ENCODE measurements around the gene SOX21.

Gene SOX21

DNA sequence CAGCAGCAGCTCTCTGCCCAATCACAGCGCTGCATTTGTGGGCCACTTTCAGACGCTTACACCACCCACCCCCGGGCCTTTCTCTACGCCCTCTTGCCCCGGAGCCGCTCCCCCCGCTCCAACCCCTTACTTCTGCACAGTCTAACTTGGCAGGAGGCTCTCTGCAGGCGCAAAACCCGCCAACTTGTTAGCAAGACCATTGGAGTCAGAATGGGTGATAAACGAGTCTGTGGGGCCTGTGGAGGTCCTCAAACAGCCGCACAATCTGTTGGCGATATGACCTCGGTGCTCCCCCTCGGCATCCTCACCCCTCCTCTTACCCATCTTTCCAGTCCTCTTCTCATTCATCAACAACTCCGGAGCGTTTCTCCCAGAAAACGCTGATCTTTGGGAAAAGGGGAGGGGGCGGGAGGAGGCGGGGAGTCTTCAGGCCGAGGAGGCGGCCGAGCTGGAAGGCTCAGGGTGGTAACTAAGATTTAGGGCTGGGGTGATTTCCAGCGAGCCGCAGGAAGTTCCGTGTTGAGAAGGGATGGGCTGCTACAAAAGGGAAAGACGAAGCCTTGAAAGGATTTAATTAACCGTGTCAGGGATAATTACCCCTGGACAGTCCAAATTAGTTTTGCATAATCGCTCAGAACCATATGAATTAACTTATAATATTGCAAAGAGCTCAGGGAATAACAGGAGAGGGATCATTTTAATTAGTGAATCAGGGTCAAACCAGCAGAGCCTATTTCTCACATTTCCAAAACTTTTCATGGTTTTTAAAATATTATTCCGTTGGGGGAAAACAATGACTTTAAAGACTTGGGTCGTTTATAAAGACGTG, 4.1 kb downstream of the SOX21 start:
- Histone ChIP-seq H3K9me3 (ENCODE audit: insufficient read depth, low read depth, low read length) (peaks cover 3% of the 10 kb centered on the region; the same call in 1 of the 2 replicates), H3F3A (ENCODE audit: low read depth) (no peaks in the 10 kb centered on the region), H2AFZ (ENCODE audit: low read length) (no peak overlapping the region), H3K4me2 (ENCODE audit: low read depth, low read length, poor library complexity, severe bottlenecking) (no peak overlapping the region), H3K9me2 (replicated peaks; ENCODE audit: low read depth, low read length) (no peaks in the 10 kb centered on the region), H3K36me3 (ENCODE audit: insufficient read depth, low read length) (no peaks in the 10 kb centered on the region), H3K9ac (ENCODE audit: low read depth, low read length, poor library complexity, severe bottlenecking) (no peak overlapping the region), H3K27me3 (ENCODE audit: insufficient read depth, low read length, poor library complexity, severe bottlenecking) (no peaks in the 10 kb centered on the region), H4K20me1 (ENCODE audit: insufficient read depth, low read length, poor library complexity, severe bottlenecking) (no peaks in the 10 kb centered on the region), H3K4me3 (ENCODE audit: low read length, poor library complexity, severe bottlenecking) (no peak overlapping the region), H3K79me2 (ENCODE audit: insufficient read depth, low read length) (no peaks in the 10 kb centered on the region), H3K4me1 (ENCODE audit: insufficient read depth, low read length, poor library complexity, severe bottlenecking) (no peaks in the 10 kb centered on the region)
- no peak for TF ChIP-seq EZH2phosphoT487 (IDR thresholded peaks at IDR 0.05; ENCODE audit: borderline replicate concordance)
- TF ChIP-seq, protein P1, sequence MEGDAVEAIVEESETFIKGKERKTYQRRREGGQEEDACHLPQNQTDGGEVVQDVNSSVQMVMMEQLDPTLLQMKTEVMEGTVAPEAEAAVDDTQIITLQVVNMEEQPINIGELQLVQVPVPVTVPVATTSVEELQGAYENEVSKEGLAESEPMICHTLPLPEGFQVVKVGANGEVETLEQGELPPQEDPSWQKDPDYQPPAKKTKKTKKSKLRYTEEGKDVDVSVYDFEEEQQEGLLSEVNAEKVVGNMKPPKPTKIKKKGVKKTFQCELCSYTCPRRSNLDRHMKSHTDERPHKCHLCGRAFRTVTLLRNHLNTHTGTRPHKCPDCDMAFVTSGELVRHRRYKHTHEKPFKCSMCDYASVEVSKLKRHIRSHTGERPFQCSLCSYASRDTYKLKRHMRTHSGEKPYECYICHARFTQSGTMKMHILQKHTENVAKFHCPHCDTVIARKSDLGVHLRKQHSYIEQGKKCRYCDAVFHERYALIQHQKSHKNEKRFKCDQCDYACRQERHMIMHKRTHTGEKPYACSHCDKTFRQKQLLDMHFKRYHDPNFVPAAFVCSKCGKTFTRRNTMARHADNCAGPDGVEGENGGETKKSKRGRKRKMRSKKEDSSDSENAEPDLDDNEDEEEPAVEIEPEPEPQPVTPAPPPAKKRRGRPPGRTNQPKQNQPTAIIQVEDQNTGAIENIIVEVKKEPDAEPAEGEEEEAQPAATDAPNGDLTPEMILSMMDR (conservative IDR thresholded peaks at IDR 0.05; ENCODE audit: low read length), result no peak

DNA sequence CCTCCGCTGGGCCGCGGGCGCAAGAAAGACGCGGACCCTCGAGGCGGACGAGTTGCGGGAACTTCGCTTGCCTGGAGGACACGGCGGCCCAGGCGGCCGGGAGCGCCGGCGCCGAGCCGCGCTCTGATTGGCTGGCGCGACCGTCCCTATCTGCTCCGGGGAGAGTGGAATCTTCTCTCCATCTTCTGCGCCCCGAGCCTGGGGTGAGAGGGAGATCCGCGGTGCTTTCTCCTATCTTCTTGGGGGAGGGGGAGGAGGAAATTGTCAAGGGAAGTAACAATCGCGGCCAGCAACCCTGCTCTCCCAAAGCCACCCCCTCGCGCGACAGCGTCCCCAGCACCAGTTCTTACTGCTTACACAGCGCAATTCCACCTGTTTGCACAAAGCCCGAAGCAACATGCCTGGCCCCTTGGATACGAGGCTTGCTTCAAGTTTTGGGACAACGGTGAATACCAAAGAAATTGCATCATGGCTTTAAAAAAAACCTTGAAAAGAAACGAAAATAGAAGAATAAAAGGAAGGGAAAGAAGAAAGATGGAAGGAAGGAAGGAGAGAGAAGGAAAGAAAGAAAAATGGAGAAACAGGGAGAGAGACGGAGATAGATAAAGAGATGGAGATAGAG, 4.8 kb downstream of the SOX21 start:
- Histone ChIP-seq H3K4me2 (ENCODE audit: low read depth, low read length, poor library complexity, severe bottlenecking) (no peak overlapping the region), H3K9ac (ENCODE audit: low read depth, low read length, poor library complexity, severe bottlenecking) (no peak overlapping the region), H3K27me3 (ENCODE audit: insufficient read depth, low read length, poor library complexity, severe bottlenecking) (no peaks in the 10 kb centered on the region), H3K4me3 (ENCODE audit: low read length, poor library complexity, severe bottlenecking) (no peak overlapping the region), H3K36me3 (ENCODE audit: insufficient read depth, low read length) (no peaks in the 10 kb centered on the region), H3K9me2 (replicated peaks; ENCODE audit: low read depth, low read length) (no peaks in the 10 kb centered on the region), H3K9me3 (ENCODE audit: insufficient read depth, low read depth, low read length) (peaks cover 3% of the 10 kb centered on the region; the same call in 1 of the 2 replicates), H3K79me2 (ENCODE audit: insufficient read depth, low read length) (no peaks in the 10 kb centered on the region), H2AFZ (ENCODE audit: low read length) (no peak overlapping the region), H4K20me1 (ENCODE audit: insufficient read depth, low read length, poor library complexity, severe bottlenecking) (no peaks in the 10 kb centered on the region), H3F3A (ENCODE audit: low read depth) (no peaks in the 10 kb centered on the region), H3K4me1 (ENCODE audit: insufficient read depth, low read length, poor library complexity, severe bottlenecking) (no peaks in the 10 kb centered on the region)
- TF ChIP-seq, protein P1 (conservative IDR thresholded peaks at IDR 0.05; ENCODE audit: low read length), result no peak
- no peak for TF ChIP-seq EZH2phosphoT487 (IDR thresholded peaks at IDR 0.05; ENCODE audit: borderline replicate concordance)

- H4K20me1 ChIP-seq (ENCODE audit: insufficient read depth, low read length, poor library complexity, severe bottlenecking), result no peaks in the 10 kb centered on the region
- no peaks in the 10 kb centered on the region for H3K4me1 ChIP-seq (ENCODE audit: insufficient read depth, low read length, poor library complexity, severe bottlenecking)
- no peaks in the 10 kb centered on the region for H3K36me3 ChIP-seq (ENCODE audit: insufficient read depth, low read length)
- no peak overlapping the region for H3K9ac ChIP-seq (ENCODE audit: low read depth, low read length, poor library complexity, severe bottlenecking)
- no peak overlapping the region for H3K4me2 ChIP-seq (ENCODE audit: low read depth, low read length, poor library complexity, severe bottlenecking)
- H3K9me3 ChIP-seq (ENCODE audit: insufficient read depth, low read depth, low read length), result peaks cover 3% of the 10 kb centered on the region; the same call in 1 of the 2 replicates
- no peak overlapping the region for H2AFZ ChIP-seq (ENCODE audit: low read length)
- no peaks in the 10 kb centered on the region for H3K79me2 ChIP-seq (ENCODE audit: insufficient read depth, low read length)
- no peak overlapping the region for H3K4me3 ChIP-seq (ENCODE audit: low read length, poor library complexity, severe bottlenecking)
- H3F3A ChIP-seq (ENCODE audit: low read depth), result no peaks in the 10 kb centered on the region
- no peak for TF ChIP-seq EZH2phosphoT487 (IDR thresholded peaks at IDR 0.05; ENCODE audit: borderline replicate concordance)
- TF ChIP-seq, protein P1 (conservative IDR thresholded peaks at IDR 0.05; ENCODE audit: low read length), result no peak
- no peaks in the 10 kb centered on the region for H3K27me3 ChIP-seq (ENCODE audit: insufficient read depth, low read length, poor library complexity, severe bottlenecking)
- no peaks in the 10 kb centered on the region for H3K9me2 ChIP-seq (replicated peaks; ENCODE audit: low read depth, low read length)
Observed at GRCh38 chr13:94706843-94707399, 5.4 kb downstream of the SOX21 start.
